CMK (cell line): ENCODE data around the gene OR7C1.
A peak's percentile ranks its signal among the peaks of the same experiment; 100 is the strongest.
"Not testable (repeated sequence)": the region's sequence is repeated elsewhere in the genome, so short reads cannot be mapped to it uniquely, and the experiment has no call there.

ENCODE experiments used
- DNase-seq: peaks from one replicate; pipeline ENCODE4 v3.0.0-alpha.2; 2010; ENCODE audit warnings: low read depth

The OR7C1 gene

GRCh38 chr19:14784730-14785101, 50.3 kb downstream of the OR7C1 start:
- peak; percentile 57 for DNase-seq

- DNase-seq = peak; percentile 65
Observed at GRCh38 chr19:14783410-14783998, 51.5 kb downstream of the OR7C1 start.

GRCh38 chr19:14782626-14783409, 52.2 kb downstream of the OR7C1 start:
- no peak for DNase-seq

GRCh38 chr19:14781713-14782536, 53.1 kb downstream of the OR7C1 start:
- DNase-seq = not testable (repeated sequence)

- DNase-seq = not testable (repeated sequence)
Observed at GRCh38 chr19:14780622-14781225, 54.3 kb downstream of the OR7C1 start.

GRCh38 chr19:14779151-14779550, 55.8 kb downstream of the OR7C1 start:
- no peak for DNase-seq

- not testable (repeated sequence) for DNase-seq
Observed at GRCh38 chr19:14778110-14778845, 56.7 kb downstream of the OR7C1 start, which contains the start of gene ADGRE2. ADGRE2 (minus strand) TSS chr19:14778560; CDS start chr19:14776756, 1,804 bp downstream.

- DNase-seq = not testable (repeated sequence)
Observed at GRCh38 chr19:14777645-14778044, 57.3 kb downstream of the OR7C1 start.

GRCh38 chr19:14775869-14776586, 59.0 kb downstream of the OR7C1 start:
- no peak for DNase-seq

GRCh38 chr19:14775326-14775725, 59.7 kb downstream of the OR7C1 start:
- not testable (repeated sequence) for DNase-seq

- DNase-seq = no peak
Observed at GRCh38 chr19:14774373-14774772, 60.6 kb downstream of the OR7C1 start.

- not testable (repeated sequence) for DNase-seq
Observed at GRCh38 chr19:14773722-14774121, 61.3 kb downstream of the OR7C1 start.

- DNase-seq = no peak
Observed at GRCh38 chr19:14772995-14773394, 62.0 kb downstream of the OR7C1 start.

GRCh38 chr19:14772467-14772866, 62.5 kb downstream of the OR7C1 start:
- no peak for DNase-seq

GRCh38 chr19:14770944-14771839, 63.8 kb downstream of the OR7C1 start:
- no peak for DNase-seq

- DNase-seq = no peak
Observed at GRCh38 chr19:14770136-14770535, 64.8 kb downstream of the OR7C1 start.

- DNase-seq = no peak
Observed at GRCh38 chr19:14769201-14769600, 65.8 kb downstream of the OR7C1 start.

GRCh38 chr19:14768001-14768400, 67.0 kb downstream of the OR7C1 start:
- DNase-seq = no peak

GRCh38 chr19:14767466-14767971, 67.5 kb downstream of the OR7C1 start:
- no peak for DNase-seq

- DNase-seq = not testable (repeated sequence)
Observed at GRCh38 chr19:14765841-14766240, 69.1 kb downstream of the OR7C1 start.
